Transverse colon (tissue), 4 donors: ENCODE data around the gene NCAN. TPM values are rescaled to one million over a fixed set of nuclear protein-coding genes. Genes with fewer than 3 reads are reported as not detected.
A peak's percentile ranks its signal among the peaks of the same experiment; 100 is the strongest.

Source experiments
- DNase-seq: peaks from one replicate; pipeline ENCODE4 v3.0.0-alpha.2; 2019
- H3K27ac ChIP-seq, 4 donors: fragments of 200-600 bp; sonication (generic); 2 replicates each; pipeline ENCODE4 v1.5.1; 2016 to 2018; ENCODE audit warnings: inconsistent platforms in 4 of 4
- H3K27me3 ChIP-seq: fragments of 200-600 bp; sonication (generic); 2 replicates; pipeline ENCODE4 v1.5.1; 2017; ENCODE audit warnings: inconsistent platforms
- H3K36me3 ChIP-seq, 4 donors: fragments of 200-600 bp; sonication (generic); 2 replicates each; pipeline ENCODE4 v1.5.1; 2017 to 2019; ENCODE audit warnings: inconsistent platforms in 4 of 4
- H3K4me1 ChIP-seq, 4 donors: fragments of 200-600 bp; sonication (generic); 2 replicates each; pipeline ENCODE4 v1.5.1; 2017 to 2020; ENCODE audit warnings: inconsistent platforms in 4 of 4
- H3K4me3 ChIP-seq, 4 donors: fragments of 200-600 bp; sonication (generic); 1 replicate in 1 of 4; 2 replicates in 3 of 4; pipeline versions ENCODE4 v1.5.1 to v1.6.1; 2017 to 2019; ENCODE audit warnings: inconsistent platforms in 4 of 4
- H3K9me3 ChIP-seq, 2 donors: fragments of 200-600 bp; sonication (generic); 2 replicates each; pipeline ENCODE4 v1.5.1; 2017 to 2019; ENCODE audit warnings: inconsistent platforms in 2 of 2
- EP300 ChIP-seq: sonication (generic); formaldehyde crosslinking; IDR thresholded peaks from one replicate; pipeline ENCODE4 v1.6.1; 2017; ENCODE audit warnings: antibody characterized with exemption, low read depth
- POLR2A ChIP-seq: fragments of 450-650 bp; IDR thresholded peaks from one replicate; pipeline ENCODE4 v1.6.1; 2016; ENCODE audit warnings: antibody characterized with exemption, mild to moderate bottlenecking, moderate library complexity
- POLR2AphosphoS5 ChIP-seq, 3 donors: sonication (generic); formaldehyde crosslinking; IDR thresholded peaks; one replicate each; pipeline ENCODE4 v1.6.1; 2016; ENCODE audit warnings: antibody characterized with exemption in 3 of 3
- WGBS, 2 donors: methylation state at CpG; one replicate each; pipeline ENCODE4 v1.1.5; 2018; ENCODE audit warnings: low coverage in 1 of 2; 5-methylcytosine and 5-hydroxymethylcytosine counted together
- in situ Hi-C, 4 donors: fragments of 200-750 bp; cut with MboI; loops; one replicate each; pipeline versions ENCODE4 v1.15.0 to v1.15.1; 2017; ENCODE audit warnings: low sequenced_read_pairs in 3 of 4, low pct_ligation_motif_present in 1 of 4, low pct_unique_long_range_greater_than_20kb in 1 of 4
- intact Hi-C: fragments of 100-400 bp; cut with DNase I; formaldehyde crosslinking; loops from one replicate; pipeline ENCODE4 v1.15.1; 2023; ENCODE audit warnings: low total_unique reads
- total RNA-seq, 4 donors: library from RNA; depleted of rRNA; stranded (reverse); fragments of >200 nt; gene quantifications; one replicate each; pipeline ENCODE4 v1.1.0, GENCODE V29; 2016
- TF ChIP-seq, protein P1 (sequence below), 5 experiments: fragments of 200-600 bp in 3 of 5; fragments of 450-650 bp in 2 of 5; sonication (generic) in 3 of 5; IDR thresholded peaks; 1 replicate in 2 of 5; 2 replicates in 3 of 5; pipeline ENCODE4 v1.5.1; 2016 to 2017; ENCODE audit warnings: antibody characterized with exemption in 5 of 5, inconsistent platforms in 3 of 5, mild to moderate bottlenecking in 2 of 5, moderate library complexity in 1 of 5

The NCAN gene
- total RNA-seq, 4 donors from 2014 or later, result 0.16 TPM; not detected in 3

GRCh38 chr19:19223636-19224035, 11.9 kb downstream of the NCAN start:
- Histone ChIP-seq H3K9me3 (no peaks in the 10 kb centered on the region), H3K4me1 (peaks cover 0 to 11% (median 7%) of the 10 kb centered on the region in 4 donors), H3K36me3 (no peaks in the 10 kb centered on the region), H3K27me3 (peaks cover 53% of the 10 kb centered on the region), H3K4me3 (no peak overlapping the region), H3K27ac (no peak overlapping the region)
- TF ChIP-seq, protein P1, sequence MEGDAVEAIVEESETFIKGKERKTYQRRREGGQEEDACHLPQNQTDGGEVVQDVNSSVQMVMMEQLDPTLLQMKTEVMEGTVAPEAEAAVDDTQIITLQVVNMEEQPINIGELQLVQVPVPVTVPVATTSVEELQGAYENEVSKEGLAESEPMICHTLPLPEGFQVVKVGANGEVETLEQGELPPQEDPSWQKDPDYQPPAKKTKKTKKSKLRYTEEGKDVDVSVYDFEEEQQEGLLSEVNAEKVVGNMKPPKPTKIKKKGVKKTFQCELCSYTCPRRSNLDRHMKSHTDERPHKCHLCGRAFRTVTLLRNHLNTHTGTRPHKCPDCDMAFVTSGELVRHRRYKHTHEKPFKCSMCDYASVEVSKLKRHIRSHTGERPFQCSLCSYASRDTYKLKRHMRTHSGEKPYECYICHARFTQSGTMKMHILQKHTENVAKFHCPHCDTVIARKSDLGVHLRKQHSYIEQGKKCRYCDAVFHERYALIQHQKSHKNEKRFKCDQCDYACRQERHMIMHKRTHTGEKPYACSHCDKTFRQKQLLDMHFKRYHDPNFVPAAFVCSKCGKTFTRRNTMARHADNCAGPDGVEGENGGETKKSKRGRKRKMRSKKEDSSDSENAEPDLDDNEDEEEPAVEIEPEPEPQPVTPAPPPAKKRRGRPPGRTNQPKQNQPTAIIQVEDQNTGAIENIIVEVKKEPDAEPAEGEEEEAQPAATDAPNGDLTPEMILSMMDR (IDR thresholded peaks at IDR 0.05), result no peak
- TF ChIP-seq POLR2AphosphoS5 (IDR thresholded peaks at IDR 0.05) (no peak), POLR2A (no peak), EP300 (no peak)
- 41 to 53% methylated on average over 4 to 6 of the region's 6 CpGs for WGBS, 2 donors
- in situ Hi-C loops, result no loop called here
- no peak for DNase-seq
- intact Hi-C loops, result no loop called here

DNA sequence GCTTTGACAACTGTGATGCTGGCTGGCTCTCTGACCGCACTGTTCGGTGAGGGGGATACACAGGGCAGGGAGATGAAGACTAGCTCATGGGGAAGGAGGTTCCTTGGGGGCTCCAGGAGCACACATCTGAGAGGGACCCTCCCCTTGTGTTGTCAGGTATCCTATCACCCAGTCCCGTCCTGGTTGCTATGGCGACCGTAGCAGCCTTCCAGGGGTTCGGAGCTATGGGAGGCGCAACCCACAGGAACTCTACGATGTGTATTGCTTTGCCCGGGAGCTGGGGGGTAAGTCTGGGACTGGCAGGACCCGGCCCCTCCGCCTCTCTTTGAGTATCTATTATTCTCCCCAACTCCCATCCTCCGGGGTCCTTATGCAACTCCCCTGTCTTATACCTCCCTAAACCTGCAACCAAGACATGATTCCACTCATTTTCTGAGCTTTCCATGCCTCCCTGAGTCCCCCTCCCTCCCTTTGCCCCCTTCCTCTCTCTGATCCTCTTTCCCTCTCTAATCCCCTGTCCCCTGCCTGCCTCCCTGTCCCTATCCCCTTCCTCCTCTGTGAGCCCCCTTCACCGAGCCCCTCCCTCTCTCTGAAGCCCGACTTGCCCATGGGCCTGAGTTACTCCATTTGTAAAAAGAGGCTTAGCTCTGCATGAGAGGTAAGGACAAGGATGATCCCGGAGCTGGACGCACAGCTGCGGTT, 12.5 kb downstream of the NCAN start:
- Histone ChIP-seq H3K27ac (no peak overlapping the region), H3K4me1 (peaks cover 0 to 11% (median 7%) of the 10 kb centered on the region in 4 donors), H3K27me3 (peaks cover 50% of the 10 kb centered on the region), H3K36me3 (no peaks in the 10 kb centered on the region), H3K9me3 (no peaks in the 10 kb centered on the region), H3K4me3 (peak overlapping the region in 2 of 4 donors; percentile 33 to 49)
- no peak for DNase-seq
- intact Hi-C loops (no loop called here), in situ Hi-C loops (no loop called here)
- TF ChIP-seq POLR2AphosphoS5 (IDR thresholded peaks at IDR 0.05), result no peak
- TF ChIP-seq POLR2A, result no peak
- no peak for TF ChIP-seq EP300
- TF ChIP-seq, protein P1 (IDR thresholded peaks at IDR 0.05), result no peak
- 0 to 70% methylated on average over 2 to 17 of the region's 17 CpGs for WGBS, 2 donors

- peak; percentile 82 for DNase-seq
- Histone ChIP-seq H3K4me1 (peaks cover 0 to 11% (median 7%) of the 10 kb centered on the region in 4 donors), H3K4me3 (peak overlapping the region; percentile 2 to 49 (median 20)), H3K9me3 (no peaks in the 10 kb centered on the region), H3K36me3 (no peaks in the 10 kb centered on the region), H3K27me3 (peaks cover 50% of the 10 kb centered on the region), H3K27ac (no peak overlapping the region)
- in situ Hi-C loops (no loop called here), intact Hi-C loops (no loop called here)
- WGBS, 2 donors, result 3% methylated on average over 19 of the region's 59 CpGs; no CpG with 5 or more reads in 1 of the 2 donors
- TF ChIP-seq, protein P1 (IDR thresholded peaks at IDR 0.05), result peak; percentile 54 to 81 (median 65)
- TF ChIP-seq POLR2AphosphoS5 (IDR thresholded peaks at IDR 0.05) (no peak), POLR2A (no peak), EP300 (no peak)
These were observed 13.2 kb downstream of the NCAN start for GRCh38 chr19:19224852-19225494.

DNA sequence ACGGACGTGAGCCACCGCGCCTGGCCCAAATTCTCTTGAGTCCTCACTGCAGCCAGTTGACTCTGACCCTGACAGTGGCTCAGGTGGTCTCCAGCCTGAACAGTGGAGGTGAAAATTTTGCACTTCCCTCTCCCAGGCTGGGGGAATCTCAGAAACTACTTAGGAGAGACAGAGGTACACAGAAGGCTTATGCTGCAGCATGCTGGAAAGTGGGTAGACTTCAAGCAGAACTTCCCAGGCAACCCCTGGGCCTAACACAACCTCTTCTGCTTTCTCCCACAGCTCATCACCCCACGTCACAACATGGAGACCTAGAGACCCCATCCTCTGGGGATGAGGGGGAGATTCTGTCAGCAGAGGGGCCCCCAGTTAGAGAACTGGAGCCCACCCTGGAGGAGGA, 14.4 kb downstream of the NCAN start:
- 90% methylated on average over 5 of the region's 5 CpGs; no CpG with 5 or more reads in 1 of the 2 donors for WGBS, 2 donors
- H3K36me3 ChIP-seq, result no peaks in the 10 kb centered on the region
- no peaks in the 10 kb centered on the region for H3K9me3 ChIP-seq
- no peak overlapping the region for H3K27ac ChIP-seq
- TF ChIP-seq, protein P1 (IDR thresholded peaks at IDR 0.05), result no peak
- TF ChIP-seq EP300 (no peak), POLR2AphosphoS5 (IDR thresholded peaks at IDR 0.05) (no peak), POLR2A (no peak)
- no peak for DNase-seq
- peaks cover 50% of the 10 kb centered on the region for H3K27me3 ChIP-seq
- H3K4me3 ChIP-seq, result no peak overlapping the region
- in situ Hi-C loops, result no loop called here
- intact Hi-C loops, result no loop called here
- H3K4me1 ChIP-seq, result peaks cover 0 to 11% (median 7%) of the 10 kb centered on the region in 4 donors
